RWPE2 (cell line): ENCODE data around the gene ANKFY1.

Experiments
- ATAC-seq: fragments of 200-7000 bp; cut with Tn5 transposase; 3 replicates; pipeline ENCODE4 v1.9.1; 2021; ENCODE audit warnings: low read depth
- DNase-seq: peaks from one replicate; pipeline ENCODE4 v3.0.0-alpha.2; 2020; ENCODE audit warnings: low spot score
- H3K27ac ChIP-seq: fragments of 450-650 bp; 2 replicates; pipeline ENCODE4 v1.5.1; 2017; ENCODE audit warnings: mild to moderate bottlenecking; ENCODE audit not compliant: poor library complexity, severe bottlenecking
- H3K27me3 ChIP-seq: fragments of 250-450 bp; sonication (Bioruptor Pico); 2 replicates; pipeline ENCODE4 v1.5.1; 2021; ENCODE audit warnings: mild to moderate bottlenecking, moderate library complexity; ENCODE audit not compliant: insufficient read depth, poor library complexity, severe bottlenecking
- H3K36me3 ChIP-seq: fragments of 250-450 bp; sonication (Bioruptor Pico); 2 replicates; pipeline ENCODE4 v1.5.1; 2020; ENCODE audit warnings: low read depth, mild to moderate bottlenecking, moderate library complexity
- H3K4me1 ChIP-seq: fragments of 250-450 bp; sonication (Bioruptor Pico); 2 replicates; pipeline ENCODE4 v1.5.1; 2021; ENCODE audit warnings: mild to moderate bottlenecking, moderate library complexity; ENCODE audit not compliant: insufficient read depth, poor library complexity, severe bottlenecking
- H3K4me3 ChIP-seq: fragments of 250-450 bp; sonication (Bioruptor Pico); 2 replicates; pipeline ENCODE4 v1.5.1; 2021; ENCODE audit warnings: mild to moderate bottlenecking, moderate library complexity; ENCODE audit not compliant: severe bottlenecking
- H3K9me3 ChIP-seq: fragments of 250-450 bp; sonication (Bioruptor Pico); 2 replicates; pipeline ENCODE4 v1.5.1; 2021; ENCODE audit warnings: mild to moderate bottlenecking, moderate library complexity; ENCODE audit not compliant: severe bottlenecking
- TF ChIP-seq, protein P1 (sequence below): fragments of 450-650 bp; IDR thresholded peaks from one replicate; pipeline ENCODE4 v1.5.1; 2017; ENCODE audit warnings: mild to moderate bottlenecking, moderate library complexity; ENCODE audit not compliant: poor library complexity, severe bottlenecking

ANKFY1 gene

DNA sequence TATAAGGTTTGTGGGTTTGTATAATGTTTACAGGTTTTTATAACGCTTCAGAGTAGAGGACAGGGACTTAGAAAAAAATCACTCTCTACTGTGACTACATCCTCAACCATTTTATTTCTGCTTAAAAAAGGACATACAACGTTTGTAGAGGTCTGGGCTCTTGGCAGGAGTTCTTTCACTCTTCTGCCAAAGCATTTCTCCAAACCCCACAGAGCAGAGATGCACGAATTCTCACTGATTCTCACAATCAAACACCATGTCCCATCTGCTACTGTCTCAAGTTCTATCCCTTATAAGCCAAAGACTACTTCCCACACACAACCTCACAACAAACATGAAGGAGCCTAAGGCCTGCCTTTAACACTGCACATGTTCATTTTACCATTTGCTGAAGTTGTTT, 7.0 kb upstream of the ANKFY1 start:
- H3K27ac ChIP-seq: no peak overlapping the region
- H3K4me3 ChIP-seq: no peak overlapping the region
- no peaks in the 10 kb centered on the region for H3K4me1 ChIP-seq
- H3K27me3 ChIP-seq: no peaks in the 10 kb centered on the region
- H3K9me3 ChIP-seq: no peaks in the 10 kb centered on the region
- TF ChIP-seq, protein P1, sequence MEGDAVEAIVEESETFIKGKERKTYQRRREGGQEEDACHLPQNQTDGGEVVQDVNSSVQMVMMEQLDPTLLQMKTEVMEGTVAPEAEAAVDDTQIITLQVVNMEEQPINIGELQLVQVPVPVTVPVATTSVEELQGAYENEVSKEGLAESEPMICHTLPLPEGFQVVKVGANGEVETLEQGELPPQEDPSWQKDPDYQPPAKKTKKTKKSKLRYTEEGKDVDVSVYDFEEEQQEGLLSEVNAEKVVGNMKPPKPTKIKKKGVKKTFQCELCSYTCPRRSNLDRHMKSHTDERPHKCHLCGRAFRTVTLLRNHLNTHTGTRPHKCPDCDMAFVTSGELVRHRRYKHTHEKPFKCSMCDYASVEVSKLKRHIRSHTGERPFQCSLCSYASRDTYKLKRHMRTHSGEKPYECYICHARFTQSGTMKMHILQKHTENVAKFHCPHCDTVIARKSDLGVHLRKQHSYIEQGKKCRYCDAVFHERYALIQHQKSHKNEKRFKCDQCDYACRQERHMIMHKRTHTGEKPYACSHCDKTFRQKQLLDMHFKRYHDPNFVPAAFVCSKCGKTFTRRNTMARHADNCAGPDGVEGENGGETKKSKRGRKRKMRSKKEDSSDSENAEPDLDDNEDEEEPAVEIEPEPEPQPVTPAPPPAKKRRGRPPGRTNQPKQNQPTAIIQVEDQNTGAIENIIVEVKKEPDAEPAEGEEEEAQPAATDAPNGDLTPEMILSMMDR: no peak
- ATAC-seq (no peak), DNase-seq (no peak)
- H3K36me3 ChIP-seq: peaks cover 31% of the 10 kb centered on the region

DNA sequence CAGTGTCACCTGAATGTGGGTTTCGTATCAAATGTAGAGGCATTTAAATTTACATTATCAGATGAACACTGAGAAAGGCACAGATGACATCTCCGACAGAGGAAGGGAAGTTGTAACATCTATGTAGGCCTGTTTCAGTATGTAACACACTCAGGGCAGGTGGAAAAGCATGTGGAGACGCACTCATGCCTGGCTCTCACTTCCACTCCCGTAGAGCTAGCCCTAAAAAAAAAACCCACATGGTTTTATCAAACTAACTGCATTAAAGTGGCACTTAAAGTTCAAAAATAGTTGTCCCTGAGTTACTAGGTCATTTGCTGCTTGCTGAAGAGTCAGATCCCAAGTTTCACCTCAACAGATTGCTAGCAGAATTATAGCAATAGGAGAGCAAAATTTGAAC, 6.1 kb upstream of the ANKFY1 start:
- Histone ChIP-seq H3K36me3 (peaks cover 31% of the 10 kb centered on the region), H3K9me3 (no peaks in the 10 kb centered on the region), H3K27ac (no peak overlapping the region), H3K4me3 (no peak overlapping the region), H3K27me3 (no peaks in the 10 kb centered on the region), H3K4me1 (no peaks in the 10 kb centered on the region)
- TF ChIP-seq, protein P1: no peak
- ATAC-seq (no peak), DNase-seq (no peak)

DNA sequence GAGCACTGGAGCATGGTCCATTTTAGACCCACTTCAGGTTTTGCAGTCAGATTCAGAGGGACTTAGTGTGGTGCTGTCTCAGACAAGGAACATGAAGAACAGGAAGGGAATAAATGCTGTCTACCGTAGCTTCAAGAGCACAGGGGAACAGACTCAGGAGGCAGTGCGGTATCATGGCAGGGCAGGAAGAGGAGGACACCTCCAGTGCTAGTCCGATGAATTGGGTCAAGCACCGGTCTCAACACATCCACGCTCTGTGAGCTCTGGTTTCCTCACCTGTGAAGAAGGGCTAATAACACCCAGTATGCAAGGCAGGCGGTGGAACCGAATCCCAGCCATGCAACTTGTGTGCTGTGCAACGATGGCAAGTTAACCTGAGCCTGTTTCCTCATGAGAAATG, 3.6 kb upstream of the ANKFY1 start:
- ATAC-seq (no peak), DNase-seq (no peak)
- TF ChIP-seq, protein P1: no peak
- Histone ChIP-seq H3K27ac (no peak overlapping the region), H3K4me1 (peaks cover 3% of the 10 kb centered on the region), H3K9me3 (no peaks in the 10 kb centered on the region), H3K27me3 (no peaks in the 10 kb centered on the region), H3K36me3 (peaks cover 28% of the 10 kb centered on the region), H3K4me3 (no peak overlapping the region)

DNA sequence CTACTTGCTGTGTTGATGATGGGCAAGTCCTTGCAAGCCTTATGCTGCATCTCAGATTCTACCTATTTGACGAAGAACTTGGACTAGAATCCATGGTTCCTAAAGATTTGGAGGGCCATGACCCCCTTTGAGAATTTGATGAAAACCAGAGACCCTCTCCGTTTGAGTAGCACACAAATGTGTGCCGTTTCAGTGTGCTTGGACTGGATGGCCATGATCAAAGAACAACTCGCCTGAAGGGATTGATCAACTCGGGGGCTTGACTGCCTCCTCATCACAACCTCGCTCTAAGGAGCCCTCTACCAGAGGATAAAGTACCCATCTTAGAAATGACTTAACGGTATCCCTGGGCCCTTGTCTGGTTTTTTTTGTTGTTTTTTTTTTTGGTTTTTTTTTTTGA, 2.8 kb upstream of the ANKFY1 start:
- H3K27me3 ChIP-seq: no peaks in the 10 kb centered on the region
- TF ChIP-seq, protein P1: no peak
- peaks cover 3% of the 10 kb centered on the region for H3K4me1 ChIP-seq
- ATAC-seq (no peak), DNase-seq (no peak)
- H3K4me3 ChIP-seq: no peak overlapping the region
- no peaks in the 10 kb centered on the region for H3K9me3 ChIP-seq
- H3K36me3 ChIP-seq: peaks cover 24% of the 10 kb centered on the region
- H3K27ac ChIP-seq: no peak overlapping the region

DNA sequence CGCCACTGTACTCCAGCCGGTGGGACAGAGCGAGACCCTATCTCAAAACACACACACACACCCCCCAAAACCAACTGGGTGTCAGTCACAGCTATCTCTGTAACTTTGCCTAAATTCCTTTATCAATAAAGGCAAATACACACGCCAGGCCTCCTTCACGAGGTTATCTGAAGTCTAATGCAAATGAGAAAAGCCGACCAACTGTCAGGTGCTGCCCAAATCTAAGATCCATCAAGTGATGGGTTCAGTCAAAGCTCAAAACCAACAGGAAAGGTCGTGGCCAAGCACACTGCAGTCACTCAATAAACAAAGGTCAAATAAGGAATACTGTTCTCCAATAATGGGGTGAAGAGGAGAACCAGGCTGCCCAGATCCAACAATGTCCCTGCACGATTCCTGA, 1.1 kb downstream of the ANKFY1 start:
- Histone ChIP-seq H3K27me3 (no peaks in the 10 kb centered on the region), H3K27ac (no peak overlapping the region), H3K9me3 (peaks cover 8% of the 10 kb centered on the region), H3K4me1 (peaks cover 3% of the 10 kb centered on the region), H3K4me3 (peak overlapping the region; percentile 99), H3K36me3 (peaks cover 24% of the 10 kb centered on the region)
- TF ChIP-seq, protein P1: no peak
- ATAC-seq (no peak), DNase-seq (no peak)
